GM06990 (cell line): ENCODE results near the gene COL27A1.

Source experiments
- DNase-seq: peaks from one replicate; pipeline ENCODE4 v3.0.0-alpha.2; 2011; ENCODE audit not compliant: insufficient read length; ENCODE audit errors: extremely low read depth
- H3K27me3 ChIP-seq: replicated peaks from 2 replicates; pipeline ENCODE4 v1.6.0; 2011; ENCODE audit warnings: low read length; ENCODE audit not compliant: control insufficient read depth, insufficient read depth
- H3K36me3 ChIP-seq: 2 replicates; pipeline ENCODE4 v1.5.1; 2011; ENCODE audit warnings: low read length; ENCODE audit not compliant: control insufficient read depth, insufficient read depth
- H3K4me3 ChIP-seq: replicated peaks from 2 replicates; pipeline ENCODE4 v1.5.1; 2011; ENCODE audit warnings: low read depth, mild to moderate bottlenecking, control low read depth, low read length
- CTCF ChIP-seq: IDR thresholded peaks from 2 replicates; pipeline ENCODE4 v1.5.1; 2011; ENCODE audit warnings: low read length, control low read depth, mild to moderate bottlenecking, inconsistent platforms; ENCODE audit not compliant: insufficient read depth, poor library complexity, severe bottlenecking

Gene COL27A1

GRCh38 chr9:114212826-114213225, 57.5 kb downstream of the COL27A1 start:
- no peaks in the 10 kb centered on the region for H3K36me3 ChIP-seq
- no peak for TF ChIP-seq CTCF
- peaks cover 3% of the 10 kb centered on the region; the same call in 1 of the 2 replicates for H3K27me3 ChIP-seq
- no peak overlapping the region for H3K4me3 ChIP-seq
- no peak for DNase-seq

GRCh38 chr9:114213566-114213965, 58.2 kb downstream of the COL27A1 start:
- Histone ChIP-seq H3K27me3 (peaks cover 3% of the 10 kb centered on the region), H3K4me3 (no peak overlapping the region), H3K36me3 (no peaks in the 10 kb centered on the region)
- no peak for TF ChIP-seq CTCF
- DNase-seq = no peak

- H3K4me3 ChIP-seq = no peak overlapping the region
- no peaks in the 10 kb centered on the region for H3K36me3 ChIP-seq
- peaks cover 3% of the 10 kb centered on the region for H3K27me3 ChIP-seq
- TF ChIP-seq CTCF = no peak
- DNase-seq = no peak
Observed at GRCh38 chr9:114214181-114214580, 58.8 kb downstream of the COL27A1 start.

GRCh38 chr9:114214686-114215414, 59.5 kb downstream of the COL27A1 start:
- no peak for TF ChIP-seq CTCF
- Histone ChIP-seq H3K4me3 (no peak overlapping the region), H3K36me3 (no peaks in the 10 kb centered on the region), H3K27me3 (peaks cover 3% of the 10 kb centered on the region)
- DNase-seq = no peak

GRCh38 chr9:114216081-114216480, 60.7 kb downstream of the COL27A1 start:
- H3K27me3 ChIP-seq = peaks cover 4% of the 10 kb centered on the region
- H3K4me3 ChIP-seq = no peak overlapping the region
- TF ChIP-seq CTCF = no peak
- no peaks in the 10 kb centered on the region for H3K36me3 ChIP-seq
- no peak for DNase-seq
